Measurements from ENCODE around the gene TDRD9. TPM values are rescaled to one million over a fixed set of nuclear protein-coding genes. Genes with fewer than 3 reads are reported as not detected.

Gene TDRD9
- total RNA-seq, 4 donors from 2014 or later, result 0.17 to 1.5 (median 0.31) TPM; not detected in 1

DNA sequence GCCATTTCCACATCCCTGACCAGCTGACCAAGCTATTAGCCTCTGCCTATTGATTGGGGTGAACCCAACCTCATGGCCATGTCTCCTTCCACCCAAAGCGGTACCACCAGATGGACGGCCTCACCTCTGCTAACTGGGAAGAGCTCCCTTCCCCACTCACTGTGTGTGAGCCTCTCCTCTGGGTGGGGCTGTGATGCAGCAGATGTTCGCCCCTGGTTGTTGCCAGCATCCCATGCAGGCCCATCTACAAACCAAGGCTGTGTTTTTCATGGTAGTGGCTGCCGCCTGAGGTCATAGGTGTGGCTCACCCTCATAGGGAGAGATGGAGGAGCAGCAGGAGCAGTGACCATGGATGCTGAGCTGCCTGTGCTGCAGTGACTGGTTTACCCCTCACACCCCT is 61.7 kb downstream of the TDRD9 start:
- Histone ChIP-seq H3K27me3 (peaks cover 0 to 10% (median 0%) of the 10 kb centered on the region in 3 donors), H3K9me3 (no peaks in the 10 kb centered on the region), H3K4me1 (no peaks in the 10 kb centered on the region), H3K27ac (no peak overlapping the region), H3K36me3 (no peaks in the 10 kb centered on the region), H3K4me3 (no peak overlapping the region)
- DNase-seq (no peak), ATAC-seq (no peak)
- intact Hi-C loops (cut with DNase I; ENCODE audit: low total_unique reads) (no loop called here), in situ Hi-C loops (cut with MboI; ENCODE audit: low sequenced_read_pairs in 4 of 4) (loop anchor here in 1 of 4 donors (10.0 kb wide), 1 partner anchor 185 kb away; no protein-coding TSS in a partner anchor)
- no peak for TF ChIP-seq POLR2A (IDR thresholded peaks at IDR 0.05)
- TF ChIP-seq, protein P1, sequence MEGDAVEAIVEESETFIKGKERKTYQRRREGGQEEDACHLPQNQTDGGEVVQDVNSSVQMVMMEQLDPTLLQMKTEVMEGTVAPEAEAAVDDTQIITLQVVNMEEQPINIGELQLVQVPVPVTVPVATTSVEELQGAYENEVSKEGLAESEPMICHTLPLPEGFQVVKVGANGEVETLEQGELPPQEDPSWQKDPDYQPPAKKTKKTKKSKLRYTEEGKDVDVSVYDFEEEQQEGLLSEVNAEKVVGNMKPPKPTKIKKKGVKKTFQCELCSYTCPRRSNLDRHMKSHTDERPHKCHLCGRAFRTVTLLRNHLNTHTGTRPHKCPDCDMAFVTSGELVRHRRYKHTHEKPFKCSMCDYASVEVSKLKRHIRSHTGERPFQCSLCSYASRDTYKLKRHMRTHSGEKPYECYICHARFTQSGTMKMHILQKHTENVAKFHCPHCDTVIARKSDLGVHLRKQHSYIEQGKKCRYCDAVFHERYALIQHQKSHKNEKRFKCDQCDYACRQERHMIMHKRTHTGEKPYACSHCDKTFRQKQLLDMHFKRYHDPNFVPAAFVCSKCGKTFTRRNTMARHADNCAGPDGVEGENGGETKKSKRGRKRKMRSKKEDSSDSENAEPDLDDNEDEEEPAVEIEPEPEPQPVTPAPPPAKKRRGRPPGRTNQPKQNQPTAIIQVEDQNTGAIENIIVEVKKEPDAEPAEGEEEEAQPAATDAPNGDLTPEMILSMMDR (IDR thresholded peaks at IDR 0.05 in 4 of 5, conservative IDR thresholded peaks at IDR 0.05 in 1 of 5), result no peak

DNA sequence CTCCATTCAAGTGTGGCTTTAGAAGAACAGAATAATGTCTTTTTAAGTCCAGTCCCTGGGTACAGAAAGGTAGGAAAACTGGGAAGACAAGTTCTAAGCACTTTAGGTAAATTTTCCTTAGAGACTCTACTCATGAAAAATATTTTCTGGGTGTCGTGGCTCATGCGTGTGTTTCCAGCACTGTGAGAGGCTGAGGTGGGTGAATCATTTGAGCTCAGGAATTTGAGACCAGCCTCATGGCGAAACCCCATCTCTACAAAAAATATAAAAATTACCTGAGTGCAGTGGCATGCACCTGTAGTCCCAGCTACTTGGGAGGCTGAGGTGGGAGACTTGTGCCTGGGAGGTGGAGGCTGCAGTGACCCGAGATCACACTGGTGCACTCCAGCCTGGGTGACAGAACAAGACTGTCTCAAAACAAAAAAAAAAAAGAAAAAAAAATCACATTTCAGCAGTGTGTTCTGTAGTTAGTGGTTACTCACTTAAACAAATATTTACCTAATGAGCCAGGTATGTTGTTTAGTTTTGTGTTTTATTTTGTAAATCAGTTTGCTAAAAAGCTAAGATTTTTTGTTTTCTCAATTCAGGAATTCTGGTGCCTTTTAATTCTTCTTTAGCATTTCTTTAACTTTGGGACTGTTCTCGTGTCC is 66.4 kb downstream of the TDRD9 start:
- no peak for TF ChIP-seq POLR2A (IDR thresholded peaks at IDR 0.05)
- TF ChIP-seq, protein P1 (IDR thresholded peaks at IDR 0.05 in 4 of 5, conservative IDR thresholded peaks at IDR 0.05 in 1 of 5), result no peak
- DNase-seq (no peak), ATAC-seq (no peak)
- in situ Hi-C loops (cut with MboI; ENCODE audit: low sequenced_read_pairs in 4 of 4) (no loop called here), intact Hi-C loops (cut with DNase I; ENCODE audit: low total_unique reads) (no loop called here)
- H3K9me3 ChIP-seq, result no peaks in the 10 kb centered on the region
- H3K36me3 ChIP-seq, result no peaks in the 10 kb centered on the region
- peaks cover 0 to 9% (median 3%) of the 10 kb centered on the region in 3 donors for H3K27me3 ChIP-seq
- H3K4me3 ChIP-seq, result no peak overlapping the region
- no peaks in the 10 kb centered on the region for H3K4me1 ChIP-seq
- no peak overlapping the region for H3K27ac ChIP-seq

DNA sequence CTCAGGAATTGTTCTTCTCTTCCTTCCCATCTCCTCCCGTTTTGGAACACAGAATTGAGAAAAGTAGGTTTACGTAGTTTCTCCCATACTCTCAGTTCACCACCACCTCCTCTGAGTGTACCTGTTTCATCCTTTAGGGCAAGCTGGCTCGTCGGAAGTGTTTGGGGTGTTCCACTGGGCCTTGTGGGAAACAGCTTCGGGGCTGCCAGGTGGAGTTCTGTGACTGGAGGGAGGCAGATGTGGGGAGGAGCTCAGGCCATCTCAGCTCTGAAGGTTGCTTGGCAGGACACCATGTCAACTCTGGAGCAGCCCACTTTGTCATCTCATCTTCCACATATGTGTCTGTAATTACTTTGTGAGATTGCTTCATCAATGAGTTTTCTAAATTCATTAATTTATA is 67.6 kb downstream of the TDRD9 start:
- Histone ChIP-seq H3K27me3 (peaks cover 0 to 9% (median 3%) of the 10 kb centered on the region in 3 donors), H3K4me1 (no peaks in the 10 kb centered on the region), H3K36me3 (no peaks in the 10 kb centered on the region), H3K4me3 (no peak overlapping the region), H3K9me3 (no peaks in the 10 kb centered on the region), H3K27ac (no peak overlapping the region)
- intact Hi-C loops (cut with DNase I; ENCODE audit: low total_unique reads), result no loop called here
- in situ Hi-C loops (cut with MboI; ENCODE audit: low sequenced_read_pairs in 4 of 4), result no loop called here
- DNase-seq (no peak), ATAC-seq (no peak)
- TF ChIP-seq, protein P1 (IDR thresholded peaks at IDR 0.05 in 4 of 5, conservative IDR thresholded peaks at IDR 0.05 in 1 of 5), result no peak
- no peak for TF ChIP-seq POLR2A (IDR thresholded peaks at IDR 0.05)

DNA sequence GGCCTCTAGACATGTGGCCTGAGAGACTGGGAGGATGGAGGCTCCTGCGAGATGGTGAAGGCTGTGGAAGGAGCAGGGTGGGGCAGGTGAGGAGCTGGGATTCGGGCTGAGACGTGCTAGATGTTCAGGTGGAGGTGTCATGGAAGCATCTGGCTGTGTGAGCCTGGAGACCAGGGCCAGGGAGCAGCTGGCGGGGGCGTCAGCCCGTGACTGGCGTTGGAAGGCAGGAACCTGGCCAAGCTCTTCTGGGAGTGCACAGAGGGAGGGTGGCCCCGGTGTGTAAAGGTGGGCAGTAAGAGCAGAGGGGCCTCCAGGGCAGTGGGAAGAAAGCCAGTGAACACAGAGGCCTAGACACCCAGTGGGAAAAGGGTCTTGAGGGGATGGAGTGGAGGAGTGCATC is 69.1 kb downstream of the TDRD9 start:
- Histone ChIP-seq H3K4me3 (no peak overlapping the region), H3K9me3 (no peaks in the 10 kb centered on the region), H3K27me3 (peaks cover 0 to 9% (median 0%) of the 10 kb centered on the region in 3 donors), H3K4me1 (no peaks in the 10 kb centered on the region), H3K27ac (no peak overlapping the region), H3K36me3 (no peaks in the 10 kb centered on the region)
- no peak for DNase-seq
- ATAC-seq, result no peak
- intact Hi-C loops (cut with DNase I; ENCODE audit: low total_unique reads), result no loop called here
- in situ Hi-C loops (cut with MboI; ENCODE audit: low sequenced_read_pairs in 4 of 4), result no loop called here
- TF ChIP-seq, protein P1 (IDR thresholded peaks at IDR 0.05 in 4 of 5, conservative IDR thresholded peaks at IDR 0.05 in 1 of 5), result no peak
- no peak for TF ChIP-seq POLR2A (IDR thresholded peaks at IDR 0.05)
